DMS114 treated with DMSO at 0.1 percent for 48 hours (cell line): Measurements from ENCODE around the gene TGIF2.

ENCODE experiments used
- DNase-seq: peaks from one replicate; lab custom pipeline; 2025; ENCODE audit not compliant: unreplicated experiment; lab: John Stamatoyannopoulos, UW

The TGIF2 gene

DNA sequence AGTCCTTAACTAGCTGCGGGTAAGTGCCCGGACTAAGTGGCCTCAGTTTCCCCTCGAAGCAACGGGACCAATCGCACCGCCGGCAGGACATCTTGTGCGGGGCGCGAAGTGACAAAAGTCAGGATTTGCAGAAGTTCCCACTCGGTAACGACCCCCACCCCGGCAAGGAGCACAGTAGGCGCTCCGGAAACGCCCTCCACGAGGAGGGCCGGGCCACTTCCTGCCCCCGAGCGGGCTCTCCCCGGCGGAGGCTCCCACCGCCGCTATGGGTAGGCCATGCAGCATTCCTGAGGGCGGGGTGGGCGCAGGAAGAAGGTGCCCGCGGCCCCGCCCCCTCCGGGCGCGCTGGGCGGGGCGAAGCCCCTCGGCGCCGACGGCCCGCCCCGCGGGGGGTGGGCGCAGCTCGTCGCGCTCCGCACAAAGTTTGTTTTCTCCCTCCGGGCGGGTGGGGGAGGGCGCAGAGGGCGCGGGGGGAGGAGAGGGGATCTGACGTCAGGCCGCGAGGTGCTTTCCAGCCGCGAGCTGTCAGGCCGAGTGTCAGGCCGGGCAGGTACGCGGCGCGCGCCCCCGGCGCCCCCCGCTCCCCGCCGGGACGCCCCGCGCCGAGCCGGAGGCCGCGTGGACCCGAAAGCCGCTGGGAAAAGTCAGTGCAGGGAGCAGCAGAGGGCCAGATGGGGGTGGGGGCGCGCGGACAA is at the start of gene TGIF2:
Gene TGIF2, plus strand, starts transcription at position 495 of the 695 bp plus-strand sequence. CDS start 5,178 bp downstream, outside the sequence.
- peak; percentile 71 for DNase-seq

DNA sequence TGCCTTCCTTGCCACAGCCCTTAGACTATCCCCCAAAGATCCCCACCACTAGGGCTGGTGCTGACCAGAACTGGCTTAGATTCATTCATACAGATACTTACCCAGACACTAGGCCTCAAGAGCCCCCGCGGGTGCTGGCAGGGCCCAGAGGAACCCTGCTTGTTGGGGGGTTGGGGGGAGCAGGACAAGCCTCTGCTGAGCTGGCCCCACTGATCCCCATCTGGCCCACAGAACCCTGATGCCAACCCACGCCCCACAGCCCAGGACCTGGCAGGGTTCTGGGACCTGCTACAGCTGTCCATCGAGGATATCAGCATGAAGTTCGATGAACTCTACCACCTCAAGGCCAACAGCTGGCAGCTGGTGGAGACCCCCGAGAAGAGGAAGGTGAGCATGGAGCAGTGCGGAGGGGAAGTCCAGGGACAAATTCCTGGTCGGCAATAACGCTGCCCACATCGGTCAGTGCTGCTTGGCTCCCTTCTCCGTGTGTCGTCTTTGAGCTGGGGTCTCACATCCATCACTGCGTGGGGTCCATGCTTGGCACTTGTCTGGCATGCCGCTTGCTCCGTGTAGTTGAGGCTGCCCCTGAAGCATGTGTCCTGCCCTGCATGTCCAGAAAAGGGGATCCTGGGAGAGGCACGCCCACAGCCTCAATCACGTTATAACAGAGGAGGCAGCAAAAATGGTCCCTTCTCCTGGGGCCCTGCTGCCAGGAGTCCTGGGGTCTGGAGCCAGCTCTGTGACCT is 47.6 kb upstream of the TGIF2 start:
- no peak for DNase-seq

DNA sequence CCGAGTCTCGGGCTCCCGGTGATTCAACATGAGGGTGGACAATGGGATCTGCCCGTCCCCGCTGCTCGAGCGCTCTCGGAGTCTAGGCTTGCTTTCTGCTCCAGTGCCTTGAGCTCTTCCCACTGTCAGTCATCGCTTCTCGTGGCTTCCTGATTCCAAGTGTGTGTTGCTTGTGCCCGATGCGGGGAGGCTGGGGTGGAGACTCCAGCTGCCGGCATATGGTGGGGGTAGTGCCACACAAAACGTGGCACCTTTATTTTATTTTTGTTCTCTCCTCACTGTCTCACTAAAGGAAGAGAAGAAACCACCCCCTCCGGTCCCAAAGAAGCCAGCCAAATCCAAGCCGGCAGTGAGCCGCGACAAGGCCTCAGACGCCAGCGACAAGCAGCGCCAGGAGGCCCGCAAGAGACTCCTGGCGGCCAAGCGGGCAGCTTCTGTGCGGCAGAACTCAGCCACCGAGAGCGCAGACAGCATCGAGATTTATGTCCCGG is 46.8 kb upstream of the TGIF2 start:
- DNase-seq: no peak

DNA sequence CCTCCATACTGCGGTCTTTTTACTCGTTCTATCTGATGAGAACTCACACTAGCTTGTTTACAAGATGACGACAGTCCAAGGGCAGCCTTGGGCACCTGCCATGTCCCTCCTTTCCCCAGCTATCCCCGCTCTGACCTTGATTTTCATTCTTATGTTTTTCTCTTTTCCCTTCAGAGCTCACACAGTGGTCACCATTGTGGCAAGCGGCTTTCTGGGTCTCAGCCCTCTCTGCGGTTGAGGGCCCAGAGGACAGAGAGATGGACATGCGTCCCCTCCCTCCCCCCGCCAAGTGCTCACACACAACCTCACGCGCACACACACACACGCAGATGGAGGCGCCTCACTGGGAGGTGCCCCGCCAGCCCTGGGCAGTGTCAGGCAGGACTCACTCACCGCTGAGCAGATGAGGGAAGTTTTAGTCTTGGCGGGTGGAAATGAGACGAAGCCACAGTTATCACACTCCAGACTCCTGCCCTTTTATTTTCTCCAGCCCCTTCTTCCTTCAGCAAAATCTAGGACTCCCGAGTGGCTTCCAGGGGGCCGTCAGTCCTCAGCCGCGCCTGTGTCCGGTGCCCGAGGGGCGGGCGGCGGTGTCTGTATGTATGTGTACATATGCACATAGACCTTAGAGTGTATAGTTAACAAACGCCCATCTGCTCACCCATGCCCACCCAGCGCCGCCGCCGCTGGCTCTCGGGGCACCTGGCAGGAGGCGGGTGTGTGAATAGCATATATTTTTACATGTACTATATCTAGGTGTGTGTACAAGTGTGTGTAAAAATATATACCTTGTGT is 45.9 kb upstream of the TGIF2 start:
- DNase-seq: no peak

DNA sequence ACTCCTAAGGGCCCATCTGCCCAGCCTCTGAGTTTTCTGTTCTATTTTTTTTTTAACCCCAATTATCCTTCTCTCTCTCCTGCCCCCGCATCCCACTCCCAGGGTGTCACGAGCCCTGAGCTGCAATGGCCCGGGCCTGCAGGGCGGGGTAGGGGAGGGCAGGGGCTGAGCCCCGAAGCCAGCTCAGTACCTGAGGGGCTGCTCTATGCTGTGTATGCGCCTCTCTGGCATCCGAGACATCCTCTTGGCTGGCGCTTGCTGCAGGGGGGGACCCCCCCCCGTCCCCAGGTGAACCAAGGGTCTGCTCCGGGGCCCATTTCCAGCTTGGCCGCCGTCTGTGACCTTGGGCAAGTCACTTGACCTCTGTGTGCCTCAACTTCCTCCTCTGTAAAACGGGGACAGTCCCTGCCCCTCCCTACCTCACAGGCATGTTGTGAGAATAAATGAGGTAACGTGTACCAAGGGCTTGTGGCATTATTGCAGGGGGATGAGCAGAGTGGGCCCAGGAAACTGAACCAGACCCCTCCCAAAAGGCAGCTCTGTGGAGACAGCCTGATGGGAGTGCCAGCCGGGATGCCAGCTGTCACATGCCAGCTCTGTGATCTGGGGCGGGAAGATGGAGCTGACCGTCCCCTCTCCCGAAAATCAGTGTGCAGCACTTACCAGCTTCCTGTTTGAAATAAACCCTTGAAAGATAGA is 45.1 kb upstream of the TGIF2 start:
- DNase-seq: no peak

DNA sequence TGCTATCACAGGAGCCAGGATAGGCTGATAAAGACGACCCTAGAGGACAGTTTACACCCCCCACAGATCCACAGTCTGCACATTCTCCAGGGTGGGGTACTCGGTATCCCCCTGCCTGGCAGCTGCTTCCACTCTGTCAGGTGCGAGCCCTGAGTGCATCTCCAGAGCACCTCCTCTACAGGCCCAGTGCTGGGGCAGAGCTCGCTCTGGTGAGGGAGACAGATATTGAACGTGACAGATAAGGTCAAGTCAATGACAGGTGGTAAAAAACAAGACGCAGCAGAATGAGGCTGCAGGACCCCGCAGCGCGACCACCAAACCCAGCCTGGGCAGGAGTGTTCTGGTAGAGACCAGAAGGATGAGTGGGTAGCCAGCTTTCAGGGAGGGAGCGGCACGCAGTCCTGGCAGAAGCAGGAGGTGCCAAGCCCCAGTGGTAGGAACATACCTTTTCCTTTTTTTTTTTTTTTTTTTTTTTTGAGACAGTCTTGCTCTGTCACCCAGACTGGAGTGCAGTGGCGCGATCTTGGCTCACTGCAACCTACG is 44.5 kb upstream of the TGIF2 start:
- no peak for DNase-seq

DNA sequence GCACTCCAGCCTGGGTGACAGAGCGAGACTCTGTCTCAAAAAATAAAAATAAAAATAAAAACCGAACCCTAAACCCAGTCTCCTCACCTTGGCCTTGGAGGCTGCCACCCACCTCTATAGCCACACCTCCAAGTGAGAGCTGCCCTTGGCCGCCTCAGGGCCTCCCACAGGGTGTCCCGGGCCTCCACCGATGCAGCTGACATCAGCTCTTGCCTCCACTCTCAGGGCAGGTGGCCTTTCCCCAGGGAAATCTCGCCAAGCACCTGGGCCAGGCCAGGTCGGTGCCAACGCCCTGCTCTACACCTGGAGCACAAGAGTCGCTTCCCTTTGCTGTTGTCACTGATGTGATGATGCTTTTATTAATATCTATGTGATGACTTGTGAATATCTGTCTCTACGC is 41.0 kb upstream of the TGIF2 start:
- no peak for DNase-seq

DNA sequence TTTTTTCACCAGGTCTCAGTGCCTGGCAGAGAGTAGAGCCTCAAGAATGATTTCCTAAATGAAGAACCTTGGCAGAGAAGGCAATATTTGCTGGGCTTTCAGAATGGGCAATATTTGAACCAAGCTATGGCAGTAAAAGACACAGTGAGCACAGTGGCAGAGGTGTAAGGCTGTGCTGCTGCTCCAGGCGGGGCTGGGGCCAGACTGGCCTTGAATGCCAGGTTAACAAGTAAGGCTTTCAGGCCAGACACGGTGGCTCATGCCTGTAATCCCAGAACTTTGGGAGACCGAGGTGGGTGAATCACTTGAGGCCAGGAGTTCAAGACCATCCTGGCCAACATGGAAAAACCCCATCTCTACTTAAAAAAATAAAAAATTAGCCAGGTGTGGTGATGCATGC is 40.6 kb upstream of the TGIF2 start:
- DNase-seq: no peak

DNA sequence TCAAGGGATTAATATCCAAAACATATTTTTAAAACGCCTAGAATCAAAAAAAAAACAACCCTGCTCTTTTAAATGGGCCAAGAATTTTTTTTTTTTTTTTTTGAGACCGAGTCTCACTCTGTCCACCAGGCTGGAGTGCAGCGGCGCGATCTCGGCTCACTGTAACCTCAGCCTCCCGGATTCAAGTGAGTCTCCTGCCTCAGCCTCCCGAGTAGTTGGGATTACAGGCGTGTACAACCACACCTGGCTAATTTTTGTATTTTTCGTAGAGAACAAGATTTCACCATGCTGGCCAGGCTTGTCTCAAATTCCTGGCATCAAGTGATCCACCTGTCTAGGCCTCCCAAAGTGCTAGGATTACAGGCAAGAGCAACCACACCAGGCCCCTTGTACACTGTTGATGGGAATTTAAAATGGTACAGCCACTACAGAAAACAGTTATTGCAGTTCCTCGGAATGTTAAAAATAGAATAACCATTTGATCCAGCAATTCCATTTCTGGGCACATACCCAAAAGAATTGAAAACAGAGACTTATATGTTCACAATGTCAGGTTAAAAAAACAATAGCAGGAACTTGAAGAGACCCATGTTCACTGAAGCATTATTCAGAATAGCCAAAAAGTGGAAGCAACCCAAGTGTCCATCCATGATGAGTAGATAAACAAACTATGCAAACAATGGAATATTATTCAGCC is 35.2 kb upstream of the TGIF2 start:
- no peak for DNase-seq

DNA sequence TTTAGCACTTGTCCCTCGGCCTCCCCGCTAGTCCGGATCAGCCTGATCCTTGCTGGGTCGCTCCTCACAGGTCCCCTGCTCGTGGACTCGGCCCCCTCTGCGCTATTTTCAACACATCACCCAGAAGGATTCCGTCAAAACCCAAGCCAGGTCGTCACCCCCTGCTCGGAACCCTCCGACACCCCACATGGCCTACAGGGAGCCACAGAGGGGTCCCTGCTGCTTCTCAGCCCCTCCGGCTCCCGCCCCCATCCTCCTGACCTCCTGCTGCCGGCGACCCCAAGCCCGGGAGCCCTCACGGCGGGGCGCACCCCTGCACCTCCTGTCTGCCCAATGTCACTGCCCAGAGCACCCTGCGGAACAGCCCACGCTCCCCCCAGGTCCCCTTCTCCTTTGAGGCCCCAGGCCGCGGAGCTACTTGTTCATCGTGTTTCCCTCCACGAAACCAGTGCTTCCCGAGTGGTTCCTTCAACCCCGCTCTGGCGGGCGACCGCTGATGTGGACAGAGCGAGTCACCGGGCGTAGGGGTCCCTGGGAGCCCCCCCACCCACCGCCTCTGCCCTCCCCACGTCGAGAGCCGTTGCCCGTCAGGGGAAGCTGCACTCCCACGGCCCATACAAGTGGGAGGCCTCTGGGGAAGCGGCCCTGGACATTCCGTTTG is 32.7 kb upstream of the TGIF2 start:
- DNase-seq: no peak

DNA sequence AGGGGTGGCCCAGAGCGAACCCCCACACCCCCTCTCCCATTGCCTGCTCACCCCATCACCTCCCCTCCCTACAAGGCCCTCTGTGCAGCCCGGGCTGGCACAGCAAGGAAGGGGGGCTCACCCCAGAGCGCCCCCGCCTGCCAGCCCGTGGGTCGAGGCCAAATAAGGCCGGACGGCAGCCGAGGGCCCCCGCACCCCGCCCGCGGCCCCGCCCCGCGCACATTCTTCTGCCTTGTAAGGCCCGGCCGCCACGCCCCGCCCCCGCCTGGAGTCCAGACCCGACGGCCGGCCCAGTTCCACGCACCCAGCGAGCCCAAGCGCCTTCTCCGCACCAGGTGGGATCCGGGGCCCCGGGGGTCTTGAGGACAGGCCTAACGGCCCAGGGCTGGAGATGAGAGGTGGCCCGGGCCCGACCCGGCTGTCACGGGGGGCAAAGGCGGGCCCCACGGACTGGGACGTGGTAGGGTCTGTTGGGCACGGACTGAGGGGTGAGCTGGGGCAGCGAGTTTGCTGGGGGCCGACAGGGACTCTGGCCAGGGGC is 32.1 kb upstream of the TGIF2 start, which contains the start of gene MYL9:
Gene MYL9, plus strand, starts transcription at position 293 of the 541 bp plus-strand sequence. CDS start 3,366 bp downstream, outside the sequence.
- no peak for DNase-seq

DNA sequence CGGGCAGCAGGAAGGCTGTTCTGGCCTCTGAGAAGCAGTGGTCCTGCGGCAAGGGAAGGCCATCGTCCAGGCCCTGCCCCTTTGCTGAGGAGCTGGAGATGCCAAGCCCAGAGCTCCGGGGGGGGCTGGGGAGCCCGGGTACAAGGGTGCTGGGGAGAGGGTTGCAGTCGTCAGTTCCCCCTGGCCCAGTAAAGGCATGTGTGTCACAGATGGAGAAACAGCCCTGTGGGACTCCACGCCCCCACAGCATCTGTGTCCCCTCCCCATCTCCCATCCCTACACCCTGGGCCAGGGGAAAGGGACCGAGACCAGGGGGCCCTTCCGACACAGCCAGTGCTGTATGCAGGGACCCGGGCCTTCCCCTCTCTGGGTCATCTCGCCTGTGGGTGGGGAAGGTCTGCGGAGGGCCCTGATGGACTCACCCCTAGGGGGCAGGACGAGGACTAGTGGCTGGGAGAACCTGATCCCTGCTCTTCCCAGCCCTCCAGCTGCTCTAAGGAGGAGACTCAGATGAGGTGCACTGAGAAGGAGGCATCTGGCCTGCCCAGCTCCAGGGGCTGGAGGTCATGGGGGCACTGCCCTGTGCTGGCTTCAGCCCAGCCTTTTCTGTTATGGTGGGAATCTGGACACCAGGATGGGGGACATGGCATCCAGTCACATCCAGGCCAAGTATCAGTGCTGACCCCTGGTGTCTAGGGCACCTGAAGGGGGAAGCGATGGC is 31.5 kb upstream of the TGIF2 start:
- DNase-seq: no peak

DNA sequence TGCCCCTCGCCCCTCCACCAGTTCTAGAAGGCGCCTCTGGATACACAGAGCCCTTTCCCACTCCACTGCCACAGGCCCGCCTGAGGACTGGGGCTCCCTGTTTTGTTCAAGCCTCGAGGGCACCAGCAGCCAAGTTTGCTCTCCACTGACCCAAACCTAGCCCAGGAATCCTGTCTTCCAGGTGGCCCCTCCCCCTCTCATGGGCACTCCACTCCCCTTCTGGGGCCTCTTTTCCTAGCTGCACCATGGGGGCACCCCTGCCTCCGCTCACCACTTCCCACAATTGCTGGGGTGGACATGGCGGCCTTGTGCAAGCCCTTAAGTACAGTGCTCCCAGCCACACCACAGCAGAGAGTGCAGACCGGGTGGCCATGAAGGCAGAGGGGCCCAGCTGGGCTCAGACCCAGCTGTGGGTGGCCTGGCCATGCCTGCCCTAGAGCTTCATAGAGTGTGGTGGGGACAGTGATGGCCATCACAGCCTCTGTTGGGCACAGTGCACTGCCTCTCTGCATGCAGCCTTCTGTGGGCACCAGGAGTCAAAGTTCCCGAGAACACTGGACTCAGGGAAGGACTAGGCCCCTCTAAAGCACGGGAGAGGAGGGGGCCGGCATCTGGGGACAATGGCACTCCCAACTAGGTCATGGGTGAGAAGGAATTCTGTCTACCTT is 30.7 kb upstream of the TGIF2 start:
- DNase-seq: no peak

DNA sequence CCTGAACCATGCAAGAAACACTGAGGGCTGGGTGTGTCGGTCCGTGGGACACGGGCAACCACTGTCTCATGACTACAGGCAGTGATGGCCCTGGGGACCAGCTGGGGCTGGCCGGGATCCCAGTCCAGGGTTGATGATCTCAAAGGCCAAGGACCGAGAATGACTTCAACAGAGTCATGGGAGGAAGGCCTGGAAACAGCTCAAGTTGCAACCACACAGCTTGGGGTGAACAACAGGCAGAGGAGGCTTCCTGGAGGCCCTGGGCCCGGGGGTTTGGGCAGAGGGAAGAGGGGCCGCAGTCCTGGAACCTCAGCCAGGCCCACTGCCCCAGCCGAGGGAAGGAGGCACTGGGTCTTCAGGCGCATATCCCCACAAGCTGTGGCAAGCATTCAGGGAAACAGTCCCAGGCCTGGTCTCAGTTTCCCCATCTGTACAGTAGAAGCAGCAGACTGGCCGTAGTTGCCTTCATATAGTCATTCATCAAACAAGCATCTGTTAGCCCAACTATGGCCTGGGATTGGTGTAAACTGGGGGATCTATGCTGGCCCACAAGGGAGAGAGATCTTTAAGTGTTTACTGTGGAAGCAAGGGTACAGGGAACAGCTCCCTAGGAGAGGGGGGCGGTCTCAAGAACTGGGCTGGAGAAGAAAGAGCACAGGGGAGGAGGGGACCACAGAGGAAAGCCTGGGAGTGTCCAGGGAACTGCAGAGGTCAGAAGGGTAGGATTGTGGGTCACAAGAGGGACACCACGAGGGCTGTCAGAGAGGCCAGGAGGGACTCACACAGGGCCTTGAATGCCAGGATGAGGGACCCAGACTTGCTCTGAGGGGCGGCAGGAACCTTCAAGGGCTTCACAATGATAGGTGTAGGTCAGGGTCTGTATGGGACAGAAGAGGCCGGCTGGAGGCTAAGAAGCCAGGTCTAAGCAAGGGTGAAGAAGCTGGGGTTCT is 29.9 kb upstream of the TGIF2 start:
- no peak for DNase-seq

DNA sequence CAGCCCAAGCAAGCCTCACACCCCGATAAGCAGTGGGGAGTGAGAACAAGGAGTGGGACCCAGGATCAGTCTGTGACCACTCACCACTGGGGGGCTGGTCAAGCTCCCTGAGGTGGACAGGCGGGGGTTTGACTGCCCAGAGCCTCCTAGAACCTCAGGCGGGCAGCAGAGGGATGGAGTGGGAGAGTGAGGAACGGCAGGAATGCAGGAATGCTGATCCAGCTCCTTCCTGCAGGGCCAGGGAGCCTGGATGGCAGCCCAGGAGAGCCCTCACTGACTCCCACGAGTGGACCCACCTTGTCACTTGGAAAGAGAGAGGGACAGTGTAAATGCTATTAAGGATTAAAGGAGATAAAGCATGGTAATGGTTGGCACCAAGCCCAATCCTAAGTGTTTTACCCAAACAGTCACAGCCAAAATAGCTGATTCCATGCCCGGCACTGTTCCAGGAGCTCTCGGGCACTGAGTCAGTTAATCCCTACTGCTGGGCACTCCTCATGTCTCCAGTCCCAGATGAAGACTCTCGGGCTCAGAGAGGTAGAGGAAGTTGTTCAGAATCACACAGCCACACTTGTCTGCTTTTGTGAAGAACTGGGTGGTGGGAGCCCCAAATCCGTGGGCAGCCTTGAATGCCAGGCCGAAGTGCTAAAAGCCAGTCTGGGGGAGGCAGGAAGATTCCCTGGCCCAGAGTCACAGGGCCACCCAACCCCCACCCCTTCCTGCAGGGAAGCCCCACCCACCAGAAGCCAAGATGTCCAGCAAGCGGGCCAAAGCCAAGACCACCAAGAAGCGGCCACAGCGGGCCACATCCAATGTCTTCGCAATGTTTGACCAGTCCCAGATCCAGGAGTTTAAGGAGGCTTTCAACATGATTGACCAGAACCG is 29.0 kb upstream of the TGIF2 start:
- DNase-seq: no peak
